CD4-positive, alpha-beta T cell treated with Interleukin-15 for 1 hour (primary cell): ENCODE results near the gene GLIPR1.
"Not testable (repeated sequence)": the region's sequence is repeated elsewhere in the genome, so short reads cannot be mapped to it uniquely, and the experiment has no call there.

ENCODE experiments used
- DNase-seq: peaks from one replicate; pipeline ENCODE4 v3.0.0-alpha.2; 2020

GLIPR1 gene

GRCh38 chr12:75480469-75480949 lies at the start of gene GLIPR1:
Gene GLIPR1 (plus strand): TSS chr12:75480755. CDS start chr12:75480881, 126 bp downstream.
- peak; percentile 81 for DNase-seq

- DNase-seq: no peak
Measured at GRCh38 chr12:75432924-75433323, 47.6 kb upstream of the GLIPR1 start.

- peak; percentile 39 for DNase-seq
Measured at GRCh38 chr12:75437564-75437963, 43.0 kb upstream of the GLIPR1 start.

GRCh38 chr12:75438059-75438754 lies 42.3 kb upstream of the GLIPR1 start:
- no peak for DNase-seq

GRCh38 chr12:75439048-75439447 lies 41.5 kb upstream of the GLIPR1 start:
- no peak for DNase-seq

GRCh38 chr12:75439930-75440329 lies 40.6 kb upstream of the GLIPR1 start:
- DNase-seq: no peak

- not testable (repeated sequence) for DNase-seq
Measured at GRCh38 chr12:75441687-75442449, 38.7 kb upstream of the GLIPR1 start.

- DNase-seq: not testable (repeated sequence)
Measured at GRCh38 chr12:75442454-75442853, 38.1 kb upstream of the GLIPR1 start.

- no peak for DNase-seq
Measured at GRCh38 chr12:75443709-75444108, 36.8 kb upstream of the GLIPR1 start.

- DNase-seq: no peak
Measured at GRCh38 chr12:75444429-75445136, 36.0 kb upstream of the GLIPR1 start.

- not testable (repeated sequence) for DNase-seq
Measured at GRCh38 chr12:75445137-75445507, 35.4 kb upstream of the GLIPR1 start.

- no peak for DNase-seq
Measured at GRCh38 chr12:75446857-75447256, 33.7 kb upstream of the GLIPR1 start.

- no peak for DNase-seq
Measured at GRCh38 chr12:75447691-75448393, 32.7 kb upstream of the GLIPR1 start.

- DNase-seq: no peak
Measured at GRCh38 chr12:75452675-75453330, 27.8 kb upstream of the GLIPR1 start.

- no peak for DNase-seq
Measured at GRCh38 chr12:75455839-75456238, 24.7 kb upstream of the GLIPR1 start.

- DNase-seq: no peak
Measured at GRCh38 chr12:75457191-75457590, 23.4 kb upstream of the GLIPR1 start.

GRCh38 chr12:75457866-75458265 lies 22.7 kb upstream of the GLIPR1 start:
- not testable (repeated sequence) for DNase-seq

- no peak for DNase-seq
Measured at GRCh38 chr12:75459755-75460154, 20.8 kb upstream of the GLIPR1 start.

GRCh38 chr12:75460204-75460603 lies 20.4 kb upstream of the GLIPR1 start:
- no peak for DNase-seq

GRCh38 chr12:75471902-75472890 lies 8.4 kb upstream of the GLIPR1 start:
- no peak for DNase-seq

- DNase-seq: no peak
Measured at GRCh38 chr12:75474116-75474515, 6.4 kb upstream of the GLIPR1 start.
